BE2C (cell line): ENCODE measurements around the gene FHOD1.

ENCODE experiments used
- DNase-seq: peaks from one replicate; pipeline ENCODE4 v3.0.0-alpha.2; 2020
- H3K27me3 ChIP-seq: fragments of 250-450 bp; sonication (Bioruptor Pico); 2 replicates; pipeline ENCODE4 v1.5.1; 2020; ENCODE audit warnings: mild to moderate bottlenecking
- H3K36me3 ChIP-seq: fragments of 250-450 bp; sonication (Bioruptor Pico); 2 replicates; pipeline ENCODE4 v1.5.1; 2020; ENCODE audit warnings: mild to moderate bottlenecking
- H3K4me1 ChIP-seq: fragments of 250-450 bp; sonication (Bioruptor Pico); 2 replicates; pipeline ENCODE4 v1.5.1; 2020
- H3K4me3 ChIP-seq: 2 replicates; pipeline ENCODE4 v1.5.1; 2011; ENCODE audit warnings: low read depth, low read length
- H3K9me3 ChIP-seq: fragments of 250-450 bp; sonication (Bioruptor Pico); 2 replicates; pipeline ENCODE4 v1.5.1; 2020
- TF ChIP-seq, protein P1 (sequence below): IDR thresholded peaks from 2 replicates; pipeline ENCODE4 v1.5.1; 2012; ENCODE audit warnings: mild to moderate bottlenecking, low read depth, low read length

Gene FHOD1

DNA sequence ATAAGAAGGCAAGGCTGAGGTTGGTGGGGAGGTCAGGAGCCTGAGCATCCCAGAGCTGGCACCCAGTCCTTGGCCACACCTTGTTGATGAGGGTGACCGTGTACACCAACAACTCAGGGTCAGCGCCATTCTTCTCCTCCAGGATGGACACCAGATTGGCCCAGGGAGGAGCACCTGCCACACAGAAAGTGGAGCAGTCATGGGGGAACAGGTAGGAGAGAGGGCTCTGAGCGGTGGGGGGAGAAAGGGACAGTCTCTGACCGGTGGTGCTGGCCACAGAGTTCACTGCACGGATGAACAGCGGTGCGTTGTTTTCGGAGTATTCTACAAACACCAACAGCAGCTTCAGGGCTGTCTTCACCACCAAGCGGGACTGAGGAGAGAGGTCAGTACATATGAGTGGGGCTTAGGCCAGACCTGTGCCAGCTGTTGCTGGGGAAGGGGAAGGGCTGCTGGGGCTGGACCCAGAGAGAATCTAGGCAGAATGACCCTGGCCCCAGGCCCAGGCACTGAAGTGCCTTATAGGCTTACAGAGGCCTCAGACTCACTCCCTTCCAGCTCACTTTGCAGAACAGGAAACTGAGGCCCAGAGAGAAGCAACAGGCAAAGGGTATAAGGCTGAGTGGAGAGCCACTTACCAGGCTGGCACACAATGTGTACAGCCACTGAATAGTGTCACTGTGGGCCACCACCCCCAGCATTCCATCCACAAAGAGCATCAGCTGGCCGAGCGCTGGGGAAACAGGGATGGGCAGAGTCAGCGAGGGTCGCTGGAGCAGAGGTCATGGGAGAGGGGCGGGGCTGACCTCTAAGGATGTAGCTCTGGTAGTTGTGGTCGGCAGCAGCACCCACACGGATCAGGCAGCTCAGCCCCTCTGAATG lies 9.6 kb downstream of the FHOD1 start:
- H3K4me3 ChIP-seq = no peak overlapping the region
- H3K9me3 ChIP-seq = no peaks in the 10 kb centered on the region
- H3K36me3 ChIP-seq = peaks cover 8% of the 10 kb centered on the region; the same call in 1 of the 2 replicates
- TF ChIP-seq, protein P1, sequence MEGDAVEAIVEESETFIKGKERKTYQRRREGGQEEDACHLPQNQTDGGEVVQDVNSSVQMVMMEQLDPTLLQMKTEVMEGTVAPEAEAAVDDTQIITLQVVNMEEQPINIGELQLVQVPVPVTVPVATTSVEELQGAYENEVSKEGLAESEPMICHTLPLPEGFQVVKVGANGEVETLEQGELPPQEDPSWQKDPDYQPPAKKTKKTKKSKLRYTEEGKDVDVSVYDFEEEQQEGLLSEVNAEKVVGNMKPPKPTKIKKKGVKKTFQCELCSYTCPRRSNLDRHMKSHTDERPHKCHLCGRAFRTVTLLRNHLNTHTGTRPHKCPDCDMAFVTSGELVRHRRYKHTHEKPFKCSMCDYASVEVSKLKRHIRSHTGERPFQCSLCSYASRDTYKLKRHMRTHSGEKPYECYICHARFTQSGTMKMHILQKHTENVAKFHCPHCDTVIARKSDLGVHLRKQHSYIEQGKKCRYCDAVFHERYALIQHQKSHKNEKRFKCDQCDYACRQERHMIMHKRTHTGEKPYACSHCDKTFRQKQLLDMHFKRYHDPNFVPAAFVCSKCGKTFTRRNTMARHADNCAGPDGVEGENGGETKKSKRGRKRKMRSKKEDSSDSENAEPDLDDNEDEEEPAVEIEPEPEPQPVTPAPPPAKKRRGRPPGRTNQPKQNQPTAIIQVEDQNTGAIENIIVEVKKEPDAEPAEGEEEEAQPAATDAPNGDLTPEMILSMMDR = no peak
- DNase-seq = no peak
- no peaks in the 10 kb centered on the region for H3K27me3 ChIP-seq
- H3K4me1 ChIP-seq = peaks cover 8% of the 10 kb centered on the region

DNA sequence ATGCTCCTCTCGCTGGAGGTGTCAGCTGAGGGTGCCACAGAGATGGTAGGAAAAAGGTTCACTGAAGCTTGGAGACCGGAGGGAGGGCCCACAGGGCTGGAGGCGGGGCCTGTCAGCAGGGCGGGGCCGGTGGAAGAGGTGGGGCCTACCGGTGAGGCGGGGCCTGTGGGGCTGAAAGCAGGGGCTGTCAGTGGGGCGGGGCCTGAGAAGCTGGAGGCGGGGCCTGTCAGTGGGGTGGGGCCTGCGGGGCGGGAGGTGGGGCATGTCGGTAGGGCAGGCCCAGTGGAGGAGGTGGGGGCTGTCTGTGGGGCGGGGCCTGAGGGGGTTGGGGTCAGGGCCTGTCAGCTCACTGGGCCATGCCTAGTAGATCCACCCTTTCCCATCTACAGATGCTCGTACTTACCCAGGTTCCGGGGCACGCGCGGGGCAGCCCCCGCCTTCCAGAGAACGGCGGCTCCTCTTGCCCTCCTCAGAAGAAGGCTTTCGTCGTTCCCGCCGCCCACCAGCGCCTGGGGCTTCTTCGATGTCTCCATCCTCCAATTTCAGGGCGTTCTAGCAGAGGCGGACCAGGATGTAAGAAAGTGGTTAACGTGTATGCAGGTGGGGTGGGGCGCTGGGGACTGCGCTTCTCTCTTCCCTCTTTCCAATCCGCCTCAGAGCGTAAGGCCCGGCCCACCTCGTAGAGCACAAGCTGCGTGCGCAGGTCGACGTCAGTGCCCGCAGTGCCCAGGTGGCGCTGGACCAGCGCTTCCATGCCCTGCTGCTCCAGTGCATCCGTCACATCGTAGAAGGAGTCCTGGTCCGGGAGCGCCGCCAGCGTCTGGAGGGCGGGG lies 10.5 kb downstream of the FHOD1 start:
- no peak overlapping the region for H3K4me3 ChIP-seq
- DNase-seq = peak; percentile 94

DNA sequence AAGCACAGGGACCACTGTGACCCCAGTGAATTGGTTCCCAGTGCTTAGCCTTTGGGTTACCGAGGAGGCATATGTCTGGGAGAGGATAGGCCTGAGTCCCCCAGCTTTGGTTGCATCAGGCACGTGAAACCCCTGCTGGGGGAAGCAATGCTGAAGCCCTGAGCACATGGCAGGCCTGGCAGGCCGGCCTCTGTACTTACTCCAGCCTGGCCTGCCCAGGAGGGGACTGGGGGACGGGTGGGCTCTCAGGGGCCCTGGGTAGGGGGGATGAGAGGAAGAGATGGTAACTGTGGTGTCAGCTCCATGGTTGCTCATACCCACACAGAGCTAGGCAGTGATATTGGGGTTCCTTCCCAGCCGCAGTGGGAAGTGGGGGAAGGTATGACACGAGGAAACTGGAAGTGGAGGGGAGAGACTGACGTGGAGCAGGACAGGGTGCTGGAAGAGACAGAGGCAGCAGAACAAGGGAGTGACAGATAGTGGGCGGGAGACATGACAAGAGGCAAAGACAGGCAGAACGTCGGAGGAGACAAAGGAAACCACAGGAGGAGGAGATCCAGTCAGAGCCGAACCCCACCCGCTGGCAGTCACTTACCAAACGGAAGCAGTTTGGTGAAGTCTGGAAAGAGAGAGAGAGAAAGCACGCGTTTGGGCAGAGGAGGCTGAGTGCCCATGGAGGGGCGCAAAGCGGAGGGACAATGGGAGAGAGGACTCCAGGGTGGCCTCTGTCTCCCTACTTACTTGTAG lies 11.3 kb downstream of the FHOD1 start:
- no peaks in the 10 kb centered on the region for H3K9me3 ChIP-seq
- DNase-seq = no peak
- no peaks in the 10 kb centered on the region for H3K27me3 ChIP-seq
- H3K4me1 ChIP-seq = peaks cover 4% of the 10 kb centered on the region; the same call in 1 of the 2 replicates
- TF ChIP-seq, protein P1 = no peak
- peaks cover 17% of the 10 kb centered on the region for H3K36me3 ChIP-seq
- no peak overlapping the region for H3K4me3 ChIP-seq

More for the DNA sequence above, 10.5 kb downstream of the FHOD1 start:
- no peaks in the 10 kb centered on the region for H3K9me3 ChIP-seq
- peaks cover 8% of the 10 kb centered on the region for H3K4me1 ChIP-seq
- H3K27me3 ChIP-seq = no peaks in the 10 kb centered on the region
- peaks cover 9% of the 10 kb centered on the region; the same call in 1 of the 2 replicates for H3K36me3 ChIP-seq
- TF ChIP-seq, protein P1 = no peak

DNA sequence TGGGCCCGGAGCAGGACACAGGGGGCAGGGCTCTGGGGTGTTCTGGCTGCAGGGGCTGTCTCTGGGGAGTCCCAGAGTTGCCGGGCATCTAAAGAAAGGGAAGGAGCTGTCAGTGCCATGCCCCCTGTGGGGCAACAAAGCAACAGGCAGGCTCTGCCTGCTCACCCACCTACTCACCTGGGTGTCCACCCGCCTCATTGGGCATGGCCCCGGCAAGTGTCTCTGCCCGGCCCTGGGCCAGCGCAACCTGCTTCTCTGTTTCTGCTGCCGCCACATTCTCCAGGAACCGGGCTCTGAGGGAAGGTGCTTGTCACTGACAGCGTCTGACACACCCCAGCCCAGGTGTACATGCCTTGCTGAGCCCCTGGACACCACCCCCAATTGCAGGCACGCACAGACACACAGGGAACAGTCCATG lies 13.1 kb downstream of the FHOD1 start:
- TF ChIP-seq, protein P1 = no peak
- no peak overlapping the region for H3K4me3 ChIP-seq
- H3K36me3 ChIP-seq = peaks cover 35% of the 10 kb centered on the region
- DNase-seq = no peak
- H3K4me1 ChIP-seq = peaks cover 4% of the 10 kb centered on the region; the same call in 1 of the 2 replicates
- H3K9me3 ChIP-seq = no peaks in the 10 kb centered on the region
- no peaks in the 10 kb centered on the region for H3K27me3 ChIP-seq

DNA sequence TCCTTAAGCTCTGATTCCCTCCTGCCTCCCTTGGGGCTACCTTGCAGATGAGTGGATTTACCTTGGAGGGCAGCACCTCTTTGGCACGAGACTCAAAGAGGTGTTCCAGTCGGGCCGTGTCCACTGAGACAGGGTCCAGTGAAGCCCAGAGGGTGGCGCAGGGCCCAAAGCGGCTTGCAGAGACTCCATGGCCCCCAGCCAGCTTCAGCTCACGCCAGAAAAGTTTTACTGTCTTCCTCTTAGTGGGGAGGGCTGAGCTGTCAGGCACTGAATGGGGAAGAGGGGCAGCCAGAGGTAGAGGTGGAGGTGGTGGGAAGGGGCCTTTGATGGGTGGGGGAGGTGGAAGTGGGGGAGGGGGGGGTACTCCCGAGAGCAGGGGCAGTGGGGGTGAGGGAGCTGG lies 13.7 kb downstream of the FHOD1 start:
- Histone ChIP-seq H3K9me3 (no peaks in the 10 kb centered on the region), H3K4me1 (peaks cover 4% of the 10 kb centered on the region; the same call in 1 of the 2 replicates), H3K36me3 (peaks cover 41% of the 10 kb centered on the region), H3K27me3 (no peaks in the 10 kb centered on the region), H3K4me3 (no peak overlapping the region)
- TF ChIP-seq, protein P1 = no peak
- no peak for DNase-seq
